HL-60 (cell line): ENCODE data around the gene HTR3D.

Experiments used
- DNase-seq, 2 experiments: peaks; one replicate each; pipeline ENCODE4 v3.0.0-alpha.2; 2010 to 2020; ENCODE audit warnings: low read depth in 1 of 2, low spot score in 1 of 2
- H3K27ac ChIP-seq: fragments of 250-450 bp; sonication (Bioruptor Pico); replicated peaks from 2 replicates; pipeline ENCODE4 v1.5.1; 2020; ENCODE audit warnings: mild to moderate bottlenecking, moderate library complexity
- H3K27me3 ChIP-seq: fragments of 250-450 bp; sonication (Bioruptor Pico); 2 replicates; pipeline ENCODE4 v1.5.1; 2021; ENCODE audit warnings: mild to moderate bottlenecking, moderate library complexity; ENCODE audit not compliant: insufficient read depth, poor library complexity, severe bottlenecking
- H3K4me3 ChIP-seq: replicated peaks from 2 replicates; pipeline ENCODE4 v1.5.1; 2011; ENCODE audit warnings: mild to moderate bottlenecking, control low read depth, low read length; ENCODE audit not compliant: insufficient read depth
- CTCF ChIP-seq: IDR thresholded peaks from one replicate; pipeline ENCODE4 v1.5.1; 2011; ENCODE audit warnings: low read length, control low read depth, inconsistent platforms; ENCODE audit not compliant: insufficient read depth
- GABPA ChIP-seq: IDR thresholded peaks from 2 replicates; pipeline ENCODE4 v1.6.1; 2012; ENCODE audit warnings: low read depth
- POLR2AphosphoS5 ChIP-seq: IDR thresholded peaks from 2 replicates; pipeline ENCODE4 v1.6.1; 2012; ENCODE audit warnings: low read depth
- REST ChIP-seq: IDR thresholded peaks from 2 replicates; pipeline ENCODE4 v1.6.1; 2012; ENCODE audit warnings: low read depth; ENCODE audit not compliant: insufficient replicate concordance
- SPI1 ChIP-seq: IDR thresholded peaks from 2 replicates; pipeline ENCODE4 v1.6.1; 2012; ENCODE audit warnings: low read depth, mild to moderate bottlenecking, borderline replicate concordance
- long read RNA-seq: library from polyadenylated mRNA; unstranded; transcript quantifications from one replicate; pipeline ENCODE4 v2.0.0, GENCODE V29; 2020

HTR3D gene
- long read RNA-seq, result 0 reads

GRCh38 chr3:184031187-184031792 lies at the start of gene HTR3D:
HTR3D (plus strand) TSS chr3:184031742; CDS start chr3:184031742, 0 bp downstream.
- peak in 1 of 2 experiments; percentile 33 for DNase-seq
- Histone ChIP-seq H3K27ac (no peak within 1 kb of the TSS), H3K4me3 (no peak within 1 kb of the TSS), H3K27me3 (no peaks in the 10 kb centered on the region)
- no peak for TF ChIP-seq GABPA
- TF ChIP-seq SPI1, result peak; percentile 37; the same call in 1 of the 2 replicates
- no peak for TF ChIP-seq CTCF
- no peak for TF ChIP-seq POLR2AphosphoS5
- TF ChIP-seq REST, result no peak

GRCh38 chr3:183981990-183982644 lies 49.4 kb upstream of the HTR3D start:
- DNase-seq, result no peak
- no peak overlapping the region for H3K4me3 ChIP-seq

GRCh38 chr3:183984127-183984740 lies 47.3 kb upstream of the HTR3D start:
- H3K4me3 ChIP-seq, result no peak overlapping the region
- no peak for TF ChIP-seq POLR2AphosphoS5
- no peak for TF ChIP-seq SPI1
- no peak for TF ChIP-seq GABPA
- TF ChIP-seq REST, result no peak
- no peak for TF ChIP-seq CTCF
- no peak overlapping the region for H3K27ac ChIP-seq
- DNase-seq, result no peak
- H3K27me3 ChIP-seq, result no peaks in the 10 kb centered on the region

More at GRCh38 chr3:183981990-183982644, 49.4 kb upstream of the HTR3D start:
- H3K27me3 ChIP-seq, result no peaks in the 10 kb centered on the region
- H3K27ac ChIP-seq, result no peak overlapping the region
- no peak for TF ChIP-seq SPI1
